ENCODE results near the gene OTOP2.
"Not testable (repeated sequence)": the region's sequence is repeated elsewhere in the genome, so short reads cannot be mapped to it uniquely, and the experiment has no call there.

Gene OTOP2

DNA sequence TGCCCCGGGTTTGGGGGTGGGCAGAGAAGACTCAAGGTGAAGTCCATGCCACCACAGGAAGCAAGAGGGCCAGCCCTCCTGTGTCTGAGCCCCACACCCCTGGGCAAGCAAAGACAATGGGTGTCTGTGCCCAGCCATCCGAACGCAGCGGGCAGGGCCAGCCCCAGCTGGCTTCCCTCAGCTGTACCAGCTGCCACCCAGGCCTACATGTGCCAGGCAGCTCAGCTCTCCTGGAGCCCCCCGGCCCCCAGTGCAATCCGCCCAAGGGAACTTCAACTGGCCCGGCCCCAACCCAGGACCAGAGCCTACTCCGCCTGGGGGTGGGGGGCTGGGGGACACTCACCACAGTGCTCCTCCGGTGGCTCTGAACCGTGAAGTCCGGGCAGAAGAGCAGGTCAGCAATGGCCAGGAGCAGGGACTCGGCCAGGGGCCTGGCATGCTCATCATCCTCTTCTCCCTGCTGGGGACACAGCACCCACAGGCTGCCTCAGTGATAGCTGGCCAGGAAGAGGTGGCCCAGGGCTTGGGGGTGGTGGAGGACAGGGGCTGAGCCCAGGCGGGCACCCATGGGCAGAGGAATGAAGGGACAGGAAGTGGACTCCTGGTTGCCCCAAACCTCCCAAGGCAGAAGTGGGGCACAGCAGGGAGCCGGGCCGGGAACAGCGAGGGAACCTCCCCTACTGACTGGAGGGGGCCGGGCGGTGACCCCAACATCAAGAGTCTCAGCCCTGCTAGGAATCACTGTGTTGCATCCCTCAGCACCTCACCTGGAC is 38.7 kb downstream of the OTOP2 start:
- peaks cover 25% of the 10 kb centered on the region for H3K27me3 Mint-ChIP-seq (ENCODE audit: low read depth)
- H3K4me1 Mint-ChIP-seq = no peaks in the 10 kb centered on the region
- no peak overlapping the region for H3K27ac Mint-ChIP-seq
- no peak overlapping the region for H3K4me3 Mint-ChIP-seq
- H3K36me3 Mint-ChIP-seq (ENCODE audit: low read depth) = no peaks in the 10 kb centered on the region
- no peaks in the 10 kb centered on the region for H3K9me3 Mint-ChIP-seq
- TF ChIP-seq, protein P1, sequence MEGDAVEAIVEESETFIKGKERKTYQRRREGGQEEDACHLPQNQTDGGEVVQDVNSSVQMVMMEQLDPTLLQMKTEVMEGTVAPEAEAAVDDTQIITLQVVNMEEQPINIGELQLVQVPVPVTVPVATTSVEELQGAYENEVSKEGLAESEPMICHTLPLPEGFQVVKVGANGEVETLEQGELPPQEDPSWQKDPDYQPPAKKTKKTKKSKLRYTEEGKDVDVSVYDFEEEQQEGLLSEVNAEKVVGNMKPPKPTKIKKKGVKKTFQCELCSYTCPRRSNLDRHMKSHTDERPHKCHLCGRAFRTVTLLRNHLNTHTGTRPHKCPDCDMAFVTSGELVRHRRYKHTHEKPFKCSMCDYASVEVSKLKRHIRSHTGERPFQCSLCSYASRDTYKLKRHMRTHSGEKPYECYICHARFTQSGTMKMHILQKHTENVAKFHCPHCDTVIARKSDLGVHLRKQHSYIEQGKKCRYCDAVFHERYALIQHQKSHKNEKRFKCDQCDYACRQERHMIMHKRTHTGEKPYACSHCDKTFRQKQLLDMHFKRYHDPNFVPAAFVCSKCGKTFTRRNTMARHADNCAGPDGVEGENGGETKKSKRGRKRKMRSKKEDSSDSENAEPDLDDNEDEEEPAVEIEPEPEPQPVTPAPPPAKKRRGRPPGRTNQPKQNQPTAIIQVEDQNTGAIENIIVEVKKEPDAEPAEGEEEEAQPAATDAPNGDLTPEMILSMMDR (IDR thresholded peaks at IDR 0.05; ENCODE audit: unreplicated experiment in 3 of 3) = no peak

DNA sequence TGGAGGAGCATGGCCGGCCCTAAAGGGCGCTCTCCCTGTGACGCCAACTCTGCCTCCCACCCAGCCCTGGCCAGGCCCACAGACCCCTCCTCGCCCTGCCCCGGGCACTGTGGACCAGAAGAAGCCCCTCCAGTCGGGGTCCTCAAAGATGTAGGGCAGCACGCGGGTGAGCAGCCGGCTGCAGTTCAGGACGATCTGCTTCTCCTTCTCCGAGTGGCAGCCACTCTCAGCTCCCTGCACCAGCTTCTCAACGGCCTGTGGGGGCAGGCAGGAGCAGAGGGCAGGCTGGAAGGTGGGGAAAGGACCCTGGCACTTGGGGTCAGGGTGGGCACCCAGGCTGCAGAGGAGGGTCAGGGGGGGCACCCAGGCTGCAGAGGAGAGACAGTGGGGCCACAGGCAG is 39.6 kb downstream of the OTOP2 start:
- H3K36me3 Mint-ChIP-seq (ENCODE audit: low read depth) = no peaks in the 10 kb centered on the region
- H3K4me3 Mint-ChIP-seq = no peak overlapping the region
- H3K27me3 Mint-ChIP-seq (ENCODE audit: low read depth) = peaks cover 24% of the 10 kb centered on the region
- H3K9me3 Mint-ChIP-seq = no peaks in the 10 kb centered on the region
- no peak overlapping the region for H3K27ac Mint-ChIP-seq
- TF ChIP-seq, protein P1 (IDR thresholded peaks at IDR 0.05; ENCODE audit: unreplicated experiment in 3 of 3) = no peak
- H3K4me1 Mint-ChIP-seq = no peaks in the 10 kb centered on the region

DNA sequence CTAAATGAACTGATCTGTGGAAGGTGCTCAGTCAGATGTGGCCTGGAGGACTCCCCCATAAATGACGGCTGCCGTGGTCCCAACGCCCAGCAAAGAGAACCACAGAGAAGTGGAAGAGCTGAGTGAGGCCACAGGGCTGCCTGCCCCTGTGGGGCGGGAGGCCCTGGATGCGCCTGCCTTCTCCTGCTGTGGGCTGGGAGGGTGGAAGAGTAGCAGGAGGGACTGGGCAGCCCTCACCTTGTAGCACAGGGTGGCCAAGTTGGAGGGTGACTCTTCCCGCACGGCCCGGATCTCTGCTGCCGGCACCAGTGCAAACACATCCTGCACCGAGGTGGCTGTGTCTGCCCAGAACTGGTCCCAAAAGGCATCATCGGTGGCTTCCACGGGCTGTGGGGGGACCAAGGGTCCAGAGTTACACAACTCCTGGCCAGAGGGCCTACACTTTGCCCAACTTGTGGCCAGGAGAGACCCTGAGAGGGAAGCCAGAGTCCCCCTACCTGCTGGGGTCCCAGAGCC is 40.2 kb downstream of the OTOP2 start:
- no peak overlapping the region for H3K27ac Mint-ChIP-seq
- TF ChIP-seq, protein P1 (IDR thresholded peaks at IDR 0.05; ENCODE audit: unreplicated experiment in 3 of 3) = no peak
- H3K36me3 Mint-ChIP-seq (ENCODE audit: low read depth) = no peaks in the 10 kb centered on the region
- H3K27me3 Mint-ChIP-seq (ENCODE audit: low read depth) = peaks cover 24% of the 10 kb centered on the region
- no peaks in the 10 kb centered on the region for H3K9me3 Mint-ChIP-seq
- H3K4me3 Mint-ChIP-seq = no peak overlapping the region
- H3K4me1 Mint-ChIP-seq = no peaks in the 10 kb centered on the region

DNA sequence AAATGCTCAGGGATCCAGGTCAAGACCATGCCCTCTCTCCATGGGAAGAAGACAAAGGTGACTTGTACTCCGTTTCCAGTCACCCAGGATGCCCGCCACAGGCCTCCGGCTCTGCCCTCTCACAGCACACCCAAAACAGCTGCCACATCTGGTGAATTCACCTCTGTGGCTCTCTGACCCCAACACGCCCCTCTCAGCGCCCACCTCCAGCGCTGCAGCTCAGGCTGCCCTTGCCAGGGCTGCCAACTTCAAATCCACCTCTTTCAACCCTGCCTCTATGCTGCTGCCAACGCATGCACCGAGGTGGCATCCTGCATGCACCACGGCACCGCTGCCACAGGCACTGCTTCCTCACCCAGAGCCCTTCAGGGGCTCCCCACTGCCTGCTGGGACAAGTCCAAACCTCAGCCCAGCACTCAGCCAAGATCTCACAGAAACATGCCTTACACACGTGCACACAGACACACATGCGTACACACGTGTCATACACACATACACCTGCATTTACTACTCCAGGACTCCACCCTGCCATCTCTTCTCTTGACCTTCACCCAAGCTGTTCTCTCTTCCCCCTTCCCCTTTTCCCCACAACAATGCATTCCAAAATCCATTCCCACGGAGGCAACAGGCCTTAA is 41.0 kb downstream of the OTOP2 start:
- Mint-ChIP-seq H3K27me3 (ENCODE audit: low read depth) (peaks cover 22% of the 10 kb centered on the region), H3K36me3 (ENCODE audit: low read depth) (no peaks in the 10 kb centered on the region), H3K4me3 (no peak overlapping the region), H3K4me1 (no peaks in the 10 kb centered on the region), H3K27ac (no peak overlapping the region), H3K9me3 (no peaks in the 10 kb centered on the region)
- TF ChIP-seq, protein P1 (IDR thresholded peaks at IDR 0.05; ENCODE audit: unreplicated experiment in 3 of 3) = no peak

DNA sequence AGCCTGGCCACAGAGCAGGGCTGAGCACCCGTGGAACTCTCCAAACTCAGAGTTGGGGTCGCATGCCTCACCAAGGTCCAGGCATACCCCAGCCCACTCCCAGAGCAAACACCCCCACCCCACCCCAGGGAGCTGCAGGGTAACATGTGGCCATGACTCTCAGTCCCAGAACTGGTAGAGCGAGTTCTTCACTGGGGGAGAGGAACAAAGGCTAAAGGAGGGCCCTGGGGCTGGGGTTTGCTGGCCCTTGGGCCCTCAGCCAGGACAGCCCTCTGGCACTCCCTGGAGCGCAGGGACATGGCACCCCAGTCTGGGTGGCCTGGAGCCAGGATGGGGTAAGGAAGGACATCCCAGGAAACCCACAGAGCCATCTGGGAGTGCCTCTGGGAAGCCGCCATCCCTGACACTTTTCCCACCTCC is 44.3 kb downstream of the OTOP2 start:
- Mint-ChIP-seq H3K27ac (no peak overlapping the region), H3K9me3 (no peaks in the 10 kb centered on the region), H3K27me3 (ENCODE audit: low read depth) (peaks cover 51% of the 10 kb centered on the region), H3K4me3 (no peak overlapping the region), H3K36me3 (ENCODE audit: low read depth) (no peaks in the 10 kb centered on the region), H3K4me1 (peaks cover 6% of the 10 kb centered on the region)
- TF ChIP-seq, protein P1 (IDR thresholded peaks at IDR 0.05; ENCODE audit: unreplicated experiment in 3 of 3) = no peak

DNA sequence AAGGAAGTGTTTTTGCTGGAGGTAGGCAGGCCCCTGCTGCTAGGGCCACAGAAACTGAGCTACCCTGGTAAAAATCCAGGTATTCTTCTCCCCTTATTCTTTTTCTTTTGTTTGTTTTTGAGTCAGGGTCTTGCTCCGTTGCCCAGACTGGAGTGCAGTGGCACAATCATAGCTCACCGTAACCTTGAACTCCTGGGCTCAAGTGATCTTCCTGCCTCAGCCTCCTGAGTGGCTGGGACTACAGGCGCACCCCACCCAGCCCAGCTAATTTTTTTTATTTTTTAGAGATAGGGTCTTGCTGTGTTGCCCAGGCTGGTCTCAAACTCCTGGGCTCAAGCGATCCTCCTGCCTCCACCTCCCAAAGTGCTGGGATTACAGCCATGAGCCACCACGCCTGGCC is 45.4 kb downstream of the OTOP2 start:
- not testable (repeated sequence) for H3K9me3 Mint-ChIP-seq

More for the DNA sequence above, 45.4 kb downstream of the OTOP2 start:
- H3K36me3 Mint-ChIP-seq (ENCODE audit: low read depth); H3K4me3 Mint-ChIP-seq; H3K27ac Mint-ChIP-seq; H3K4me1 Mint-ChIP-seq: not testable (repeated sequence)
- peaks cover 63% of the 10 kb centered on the region for H3K27me3 Mint-ChIP-seq (ENCODE audit: low read depth)
